Activated CD4-positive, alpha-beta memory T cell treated with anti-CD3 and anti-CD28 coated beads, Interleukin-2, amount 10 ng/mL, durations not matched to agents 7 days and 5 days (primary cell): ENCODE results near the gene DOK4. TPM values are rescaled to one million over a fixed set of nuclear protein-coding genes. Genes with fewer than 3 reads are reported as not detected.
A peak's percentile ranks its signal among the peaks of the same experiment; 100 is the strongest.

ENCODE experiments used
- CTCF ChIA-PET: fragments of 350-600 bp; sonication (Branson Sonifier 250); formaldehyde crosslinking; loops from one replicate; lab custom pipeline; 2021; ENCODE audit warnings: antibody characterized with exemption, inconsistent platforms; lab: Charles Lee
- POLR2A ChIA-PET: fragments of 350-600 bp; sonication (Branson Sonifier 250); formaldehyde crosslinking; loops from one replicate; lab custom pipeline; 2021; ENCODE audit warnings: antibody characterized with exemption; lab: Charles Lee
- DNase-seq: peaks from one replicate; pipeline ENCODE4 v3.0.0-alpha.2; 2020
- H3K27ac Mint-ChIP-seq: one replicate; pipeline ENCODE4 v1.8.0; 2021; ENCODE audit warnings: mild to moderate bottlenecking, mixed read lengths
- H3K27me3 Mint-ChIP-seq: one replicate; pipeline ENCODE4 v1.8.0; 2021; ENCODE audit warnings: mixed read lengths
- H3K36me3 Mint-ChIP-seq: one replicate; pipeline ENCODE4 v1.8.0; 2021; ENCODE audit warnings: low read depth, mixed read lengths
- H3K4me1 Mint-ChIP-seq: one replicate; pipeline ENCODE4 v1.8.0; 2021; ENCODE audit warnings: mixed read lengths
- H3K4me3 Mint-ChIP-seq: one replicate; pipeline ENCODE4 v1.8.0; 2021; ENCODE audit warnings: mild to moderate bottlenecking, mixed read lengths
- H3K9me3 Mint-ChIP-seq: one replicate; pipeline ENCODE4 v1.8.0; 2021; ENCODE audit warnings: mixed read lengths
- total RNA-seq, 2 experiments: library from RNA; stranded (reverse); gene quantifications; one replicate each; pipeline ENCODE4 v1.2.3, GENCODE V29; 2021

The DOK4 gene
- 1 to 10 TPM; 2.5 to 3.4 TPM for total RNA-seq

GRCh38 chr16:57485916-57486857, at the start of gene DOK4:
TSS of gene DOK4 (minus strand) at chr16:57486493. CDS start at chr16:57479507, 6,986 bp downstream.
- peak within 1 kb of the TSS; percentile 75 for H3K4me3 Mint-ChIP-seq

GRCh38 chr16:57535680-57536305, 49.5 kb upstream of the DOK4 start:
- peak overlapping the region; percentile 80 for H3K27ac Mint-ChIP-seq
- no peaks in the 10 kb centered on the region for H3K36me3 Mint-ChIP-seq
- peak overlapping the region; percentile 79 for H3K4me3 Mint-ChIP-seq
- H3K27me3 Mint-ChIP-seq = no peaks in the 10 kb centered on the region
- peak; percentile 95 for DNase-seq
- ChIA-PET POLR2A (interaction anchor here (0.8 to 3.6 kb wide), 9 partner anchors 8 to 89 kb away, joined by 3 to 23 read pairs (median 14); partner anchors contain the start of genes CIAPIN1, COQ9, DOK4 and POLR2C), CTCF (interaction anchor here (1.0 to 2.4 kb wide), 3 partner anchors 16 to 73 kb away, joined by 3 to 10 read pairs (median 3); partner anchors contain the start of gene POLR2C)
- H3K9me3 Mint-ChIP-seq = no peaks in the 10 kb centered on the region
- peaks cover 79% of the 10 kb centered on the region for H3K4me1 Mint-ChIP-seq

More at GRCh38 chr16:57485916-57486857, at the start of gene DOK4:
- no peaks in the 10 kb centered on the region for H3K36me3 Mint-ChIP-seq
- ChIA-PET CTCF (interaction anchor here (0.6 to 3.1 kb wide), 5 partner anchors 11 to 105 kb away, joined by 3 to 12 read pairs (median 4); partner anchors contain the start of gene POLR2C), POLR2A (interaction anchor here (0.6 to 3.7 kb wide), 8 partner anchors 24 to 779 kb away, joined by 3 to 23 read pairs (median 4); partner anchors contain the start of genes CCDC102A, CIAPIN1, COQ9 and KATNB1)
- peaks cover 11% of the 10 kb centered on the region for H3K27me3 Mint-ChIP-seq
- DNase-seq = peak; percentile 80
- H3K9me3 Mint-ChIP-seq = no peaks in the 10 kb centered on the region
- H3K27ac Mint-ChIP-seq = peak within 1 kb of the TSS; percentile 40
- peaks cover 18% of the 10 kb centered on the region for H3K4me1 Mint-ChIP-seq

- DNase-seq = peak; percentile 25
Observed at GRCh38 chr16:57534881-57535658, 48.8 kb upstream of the DOK4 start.

GRCh38 chr16:57534337-57534880, 48.1 kb upstream of the DOK4 start:
- Mint-ChIP-seq H3K4me3 (peak overlapping the region; percentile 5), H3K9me3 (no peaks in the 10 kb centered on the region), H3K36me3 (peaks cover 4% of the 10 kb centered on the region), H3K27ac (peak overlapping the region; percentile 80), H3K27me3 (no peaks in the 10 kb centered on the region), H3K4me1 (peaks cover 84% of the 10 kb centered on the region)
- peak; percentile 21 for DNase-seq
- CTCF ChIA-PET = interaction anchor here (0.7 to 2.4 kb wide), 3 partner anchors 14 to 458 kb away, joined by 3 to 10 read pairs (median 3); no protein-coding TSS in a partner anchor
- POLR2A ChIA-PET = interaction anchor here (1.0 kb wide), 1 partner anchor 15 kb away, joined by 4 read pairs; no protein-coding TSS in a partner anchor

More at GRCh38 chr16:57534881-57535658, 48.8 kb upstream of the DOK4 start:
- CTCF ChIA-PET = interaction anchor here (1.0 to 2.4 kb wide), 3 partner anchors 15 to 73 kb away, joined by 3 to 10 read pairs (median 3); partner anchors contain the start of gene POLR2C
- POLR2A ChIA-PET = interaction anchor here (0.6 to 3.6 kb wide), 5 partner anchors 16 to 66 kb away, joined by 3 to 15 read pairs (median 4); no protein-coding TSS in a partner anchor
- H3K4me1 Mint-ChIP-seq = peaks cover 81% of the 10 kb centered on the region
- no peaks in the 10 kb centered on the region for H3K27me3 Mint-ChIP-seq
- H3K27ac Mint-ChIP-seq = peak overlapping the region; percentile 80
- no peaks in the 10 kb centered on the region for H3K36me3 Mint-ChIP-seq
- peak overlapping the region; percentile 79 for H3K4me3 Mint-ChIP-seq
- no peaks in the 10 kb centered on the region for H3K9me3 Mint-ChIP-seq

- ChIA-PET CTCF (interaction anchor here (0.7 to 2.4 kb wide), 2 partner anchors 14 to 457 kb away, joined by 3 to 10 read pairs; no protein-coding TSS in a partner anchor), POLR2A (interaction anchor here (1.0 kb wide), 1 partner anchor 14 kb away, joined by 4 read pairs; no protein-coding TSS in a partner anchor)
- no peaks in the 10 kb centered on the region for H3K9me3 Mint-ChIP-seq
- no peaks in the 10 kb centered on the region for H3K27me3 Mint-ChIP-seq
- peak overlapping the region; percentile 80 for H3K27ac Mint-ChIP-seq
- peak; percentile 18 for DNase-seq
- H3K4me1 Mint-ChIP-seq = peaks cover 80% of the 10 kb centered on the region
- H3K36me3 Mint-ChIP-seq = peaks cover 4% of the 10 kb centered on the region
- H3K4me3 Mint-ChIP-seq = peak overlapping the region; percentile 16
Observed at GRCh38 chr16:57533431-57534336, 47.4 kb upstream of the DOK4 start.

- Mint-ChIP-seq H3K36me3 (peaks cover 7% of the 10 kb centered on the region), H3K4me3 (no peak overlapping the region), H3K27me3 (no peaks in the 10 kb centered on the region), H3K27ac (peak overlapping the region; percentile 99), H3K9me3 (no peaks in the 10 kb centered on the region), H3K4me1 (peaks cover 69% of the 10 kb centered on the region)
- CTCF ChIA-PET = interaction anchor here (3.6 kb wide), 1 partner anchor 13 kb away, joined by 27 read pairs; no protein-coding TSS in a partner anchor
- POLR2A ChIA-PET = no interaction called here
- DNase-seq = no peak
Observed at GRCh38 chr16:57532266-57532625, 46.0 kb upstream of the DOK4 start.

GRCh38 chr16:57531635-57532265, 45.5 kb upstream of the DOK4 start:
- POLR2A ChIA-PET = interaction anchor here (1.7 to 1.9 kb wide), 2 partner anchors 11 to 85 kb away, joined by 10 to 11 read pairs; partner anchors contain the start of genes ADGRG5, CIAPIN1 and COQ9
- Mint-ChIP-seq H3K4me3 (no peak overlapping the region), H3K4me1 (peaks cover 68% of the 10 kb centered on the region), H3K27me3 (no peaks in the 10 kb centered on the region), H3K36me3 (peaks cover 7% of the 10 kb centered on the region), H3K9me3 (no peaks in the 10 kb centered on the region), H3K27ac (peak overlapping the region; percentile 99)
- CTCF ChIA-PET = interaction anchor here (1.9 to 3.6 kb wide), 2 partner anchors 12 to 69 kb away, joined by 5 to 27 read pairs; partner anchors contain the start of gene POLR2C
- no peak for DNase-seq

- no peak for DNase-seq
- POLR2A ChIA-PET = interaction anchor here (1.7 to 1.9 kb wide), 3 partner anchors 11 to 84 kb away, joined by 6 to 11 read pairs (median 10); partner anchors contain the start of genes ADGRG5, CIAPIN1, COQ9 and POLR2C
- H3K4me3 Mint-ChIP-seq = peak overlapping the region; percentile 60
Observed at GRCh38 chr16:57531253-57531575, 44.9 kb upstream of the DOK4 start.

GRCh38 chr16:57530522-57531252, 44.4 kb upstream of the DOK4 start:
- H3K4me3 Mint-ChIP-seq = peak overlapping the region; percentile 60
- DNase-seq = no peak
- peaks cover 7% of the 10 kb centered on the region for H3K36me3 Mint-ChIP-seq
- H3K9me3 Mint-ChIP-seq = no peaks in the 10 kb centered on the region
- CTCF ChIA-PET = interaction anchor here (0.6 to 3.6 kb wide), 3 partner anchors 11 to 717 kb away, joined by 3 to 27 read pairs (median 5); partner anchors contain the start of gene POLR2C
- POLR2A ChIA-PET = interaction anchor here (1.4 to 1.9 kb wide), 4 partner anchors 12 to 84 kb away, joined by 3 to 11 read pairs (median 8); partner anchors contain the start of genes ADGRG5, CIAPIN1, COQ9 and POLR2C
- peak overlapping the region; percentile 99 for H3K27ac Mint-ChIP-seq
- peaks cover 67% of the 10 kb centered on the region for H3K4me1 Mint-ChIP-seq
- no peaks in the 10 kb centered on the region for H3K27me3 Mint-ChIP-seq

More at GRCh38 chr16:57531253-57531575, 44.9 kb upstream of the DOK4 start:
- peaks cover 68% of the 10 kb centered on the region for H3K4me1 Mint-ChIP-seq
- peaks cover 7% of the 10 kb centered on the region for H3K36me3 Mint-ChIP-seq
- H3K27me3 Mint-ChIP-seq = no peaks in the 10 kb centered on the region
- no peaks in the 10 kb centered on the region for H3K9me3 Mint-ChIP-seq
- peak overlapping the region; percentile 99 for H3K27ac Mint-ChIP-seq
- CTCF ChIA-PET = interaction anchor here (1.9 to 3.6 kb wide), 2 partner anchors 12 to 69 kb away, joined by 5 to 27 read pairs; partner anchors contain the start of gene POLR2C
